ENCODE measurements around the gene DDX47. TPM values are rescaled to one million over a fixed set of nuclear protein-coding genes. Genes with fewer than 3 reads are reported as not detected.

The DDX47 gene
- total and polyA plus RNA-seq, 2 of the 13 experiments (the other 11 are each of a cell fraction or from before 2014, with no cell fraction given): 48.5 to 78.7 TPM

DNA sequence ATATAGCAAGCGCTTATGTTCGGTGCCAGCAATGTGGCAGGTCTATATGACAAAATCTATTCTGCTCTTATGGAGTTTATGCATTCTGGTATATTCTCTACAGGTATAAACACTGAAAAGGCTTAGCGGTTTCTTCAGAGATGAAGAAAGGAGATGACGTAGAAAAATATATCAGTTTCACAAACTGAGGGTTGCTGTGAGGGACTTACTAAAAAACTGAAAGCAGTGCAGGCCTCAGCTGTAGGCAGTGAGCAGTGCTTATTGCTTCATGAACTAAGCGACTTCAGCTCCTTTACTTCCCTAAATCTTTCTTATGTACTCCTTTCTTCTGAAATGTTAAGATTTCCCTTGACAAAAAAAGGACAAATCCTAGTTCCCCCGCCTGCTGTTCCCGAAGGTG, 4.5 kb downstream of the DDX47 start:
- no peak overlapping the region for H3K27ac ChIP-seq (ENCODE audit: extremely low read length, insufficient read depth, low read length)
- H3K4me1 ChIP-seq (ENCODE audit: insufficient read depth, low read length): peaks cover 26% of the 10 kb centered on the region
- CTCF ChIA-PET (ENCODE audit: low intra/inter-chr PET ratio, low total read pairs): no interaction called here
- BruUV-seq (replicated peaks): no TSS peak
- no peak overlapping the region for H3K9ac ChIP-seq (ENCODE audit: insufficient read depth, low read depth, low read length)
- FAIRE-seq: no peak
- peaks cover 9 to 50% of the 10 kb centered on the region in 2 experiments; a peak in 4 of 5 replicates for H3K36me3 ChIP-seq (replicated peaks in 1 of 2; ENCODE audit: control insufficient read depth in 1 of 2, insufficient read depth in 2 of 2, low read length in 2 of 2)
- no peak for DNase-seq (ENCODE audit: low spot score)
- H3K9me3 ChIP-seq (ENCODE audit: low read length): no peaks in the 10 kb centered on the region
- peaks cover 0 to 6% of the 10 kb centered on the region in 2 experiments; a peak in 1 of 5 replicates for H3K27me3 ChIP-seq (ENCODE audit: control insufficient read depth in 1 of 2, insufficient read depth in 2 of 2, low read length in 2 of 2)
- intact Hi-C loops (cut with micrococcal nuclease; ENCODE audit: unreplicated experiment) (no loop called here), in situ Hi-C loops (cut with HindIII; ENCODE audit: extremely low pct_ligation_motif_present, low pct_unique_long_range_greater_than_20kb) (no loop called here)
- 92% methylated on average over 7 of the region's 7 CpGs for WGBS (ENCODE audit: low lambda C conversion rate)
- H3K4me2 ChIP-seq (ENCODE audit: low read depth, low read length): no peak overlapping the region
- no peak for TF ChIP-seq ZNF589 (CRISPR knock-in tag; conservative IDR thresholded peaks at IDR 0.05)
- TF ChIP-seq, protein P1, sequence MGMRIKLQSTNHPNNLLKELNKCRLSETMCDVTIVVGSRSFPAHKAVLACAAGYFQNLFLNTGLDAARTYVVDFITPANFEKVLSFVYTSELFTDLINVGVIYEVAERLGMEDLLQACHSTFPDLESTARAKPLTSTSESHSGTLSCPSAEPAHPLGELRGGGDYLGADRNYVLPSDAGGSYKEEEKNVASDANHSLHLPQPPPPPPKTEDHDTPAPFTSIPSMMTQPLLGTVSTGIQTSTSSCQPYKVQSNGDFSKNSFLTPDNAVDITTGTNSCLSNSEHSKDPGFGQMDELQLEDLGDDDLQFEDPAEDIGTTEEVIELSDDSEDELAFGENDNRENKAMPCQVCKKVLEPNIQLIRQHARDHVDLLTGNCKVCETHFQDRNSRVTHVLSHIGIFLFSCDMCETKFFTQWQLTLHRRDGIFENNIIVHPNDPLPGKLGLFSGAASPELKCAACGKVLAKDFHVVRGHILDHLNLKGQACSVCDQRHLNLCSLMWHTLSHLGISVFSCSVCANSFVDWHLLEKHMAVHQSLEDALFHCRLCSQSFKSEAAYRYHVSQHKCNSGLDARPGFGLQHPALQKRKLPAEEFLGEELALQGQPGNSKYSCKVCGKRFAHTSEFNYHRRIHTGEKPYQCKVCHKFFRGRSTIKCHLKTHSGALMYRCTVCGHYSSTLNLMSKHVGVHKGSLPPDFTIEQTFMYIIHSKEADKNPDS (CRISPR knock-in tag; IDR thresholded peaks at IDR 0.05): no peak
- TF ChIP-seq ZNF10 (CRISPR knock-in tag; IDR thresholded peaks at IDR 0.05; ENCODE audit: borderline replicate concordance, low read depth): no peak
- no peak for TF ChIP-seq ZNF251 (CRISPR knock-in tag; IDR thresholded peaks at IDR 0.05)
- no peak for TF ChIP-seq ZNF543 (CRISPR knock-in tag; IDR thresholded peaks at IDR 0.05)
- no peak for TF ChIP-seq HHEX (CRISPR knock-in tag; IDR thresholded peaks at IDR 0.05)
- TF ChIP-seq, protein P2, sequence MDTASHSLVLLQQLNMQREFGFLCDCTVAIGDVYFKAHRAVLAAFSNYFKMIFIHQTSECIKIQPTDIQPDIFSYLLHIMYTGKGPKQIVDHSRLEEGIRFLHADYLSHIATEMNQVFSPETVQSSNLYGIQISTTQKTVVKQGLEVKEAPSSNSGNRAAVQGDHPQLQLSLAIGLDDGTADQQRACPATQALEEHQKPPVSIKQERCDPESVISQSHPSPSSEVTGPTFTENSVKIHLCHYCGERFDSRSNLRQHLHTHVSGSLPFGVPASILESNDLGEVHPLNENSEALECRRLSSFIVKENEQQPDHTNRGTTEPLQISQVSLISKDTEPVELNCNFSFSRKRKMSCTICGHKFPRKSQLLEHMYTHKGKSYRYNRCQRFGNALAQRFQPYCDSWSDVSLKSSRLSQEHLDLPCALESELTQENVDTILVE (CRISPR knock-in tag; IDR thresholded peaks at IDR 0.05): no peak
- TF ChIP-seq, protein P3, sequence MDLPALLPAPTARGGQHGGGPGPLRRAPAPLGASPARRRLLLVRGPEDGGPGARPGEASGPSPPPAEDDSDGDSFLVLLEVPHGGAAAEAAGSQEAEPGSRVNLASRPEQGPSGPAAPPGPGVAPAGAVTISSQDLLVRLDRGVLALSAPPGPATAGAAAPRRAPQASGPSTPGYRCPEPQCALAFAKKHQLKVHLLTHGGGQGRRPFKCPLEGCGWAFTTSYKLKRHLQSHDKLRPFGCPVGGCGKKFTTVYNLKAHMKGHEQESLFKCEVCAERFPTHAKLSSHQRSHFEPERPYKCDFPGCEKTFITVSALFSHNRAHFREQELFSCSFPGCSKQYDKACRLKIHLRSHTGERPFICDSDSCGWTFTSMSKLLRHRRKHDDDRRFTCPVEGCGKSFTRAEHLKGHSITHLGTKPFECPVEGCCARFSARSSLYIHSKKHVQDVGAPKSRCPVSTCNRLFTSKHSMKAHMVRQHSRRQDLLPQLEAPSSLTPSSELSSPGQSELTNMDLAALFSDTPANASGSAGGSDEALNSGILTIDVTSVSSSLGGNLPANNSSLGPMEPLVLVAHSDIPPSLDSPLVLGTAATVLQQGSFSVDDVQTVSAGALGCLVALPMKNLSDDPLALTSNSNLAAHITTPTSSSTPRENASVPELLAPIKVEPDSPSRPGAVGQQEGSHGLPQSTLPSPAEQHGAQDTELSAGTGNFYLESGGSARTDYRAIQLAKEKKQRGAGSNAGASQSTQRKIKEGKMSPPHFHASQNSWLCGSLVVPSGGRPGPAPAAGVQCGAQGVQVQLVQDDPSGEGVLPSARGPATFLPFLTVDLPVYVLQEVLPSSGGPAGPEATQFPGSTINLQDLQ (CRISPR knock-in tag; IDR thresholded peaks at IDR 0.05): no peak
- TF ChIP-seq, protein P4, sequence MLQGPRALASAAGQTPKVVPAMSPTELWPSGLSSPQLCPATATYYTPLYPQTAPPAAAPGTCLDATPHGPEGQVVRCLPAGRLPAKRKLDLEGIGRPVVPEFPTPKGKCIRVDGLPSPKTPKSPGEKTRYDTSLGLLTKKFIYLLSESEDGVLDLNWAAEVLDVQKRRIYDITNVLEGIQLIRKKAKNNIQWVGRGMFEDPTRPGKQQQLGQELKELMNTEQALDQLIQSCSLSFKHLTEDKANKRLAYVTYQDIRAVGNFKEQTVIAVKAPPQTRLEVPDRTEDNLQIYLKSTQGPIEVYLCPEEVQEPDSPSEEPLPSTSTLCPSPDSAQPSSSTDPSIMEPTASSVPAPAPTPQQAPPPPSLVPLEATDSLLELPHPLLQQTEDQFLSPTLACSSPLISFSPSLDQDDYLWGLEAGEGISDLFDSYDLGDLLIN (CRISPR knock-in tag; IDR thresholded peaks at IDR 0.05; ENCODE audit: borderline replicate concordance): no peak
- H2AFZ ChIP-seq (ENCODE audit: low read length): no peak overlapping the region
- peaks cover 56% of the 10 kb centered on the region for H3K79me2 ChIP-seq (ENCODE audit: insufficient read depth, low read length)
- POLR2A ChIA-PET: no interaction called here
- no peaks in the 10 kb centered on the region for H4K20me1 ChIP-seq (ENCODE audit: insufficient read depth, low read length)
- no peak for ATAC-seq
- no peak overlapping the region for H3K4me3 ChIP-seq (replicated peaks in 1 of 3; ENCODE audit: insufficient read depth in 1 of 3, low read depth in 2 of 3, low read length in 3 of 3)

All from HepG2 (cell line).